Activated CD8-positive, alpha-beta memory T cell treated with anti-CD3 and anti-CD28 coated beads, Interleukin-2, amount 50 U/mL, for 24 hours (primary cell): ENCODE results near the gene SH3D21.

ENCODE experiments used
- DNase-seq: peaks from one replicate; pipeline ENCODE4 v3.0.0-alpha.2; 2020; ENCODE audit errors: extremely low read depth

The SH3D21 gene

GRCh38 chr1:36306210-36306901, at the start of gene SH3D21:
Gene SH3D21, plus strand, starts transcription at chr1:36306368. Its CDS starts 53 bp downstream, at chr1:36306421.
- DNase-seq, result no peak

GRCh38 chr1:36256558-36257374, 49.4 kb upstream of the SH3D21 start:
- no peak for DNase-seq

- no peak for DNase-seq
Measured at GRCh38 chr1:36257375-36257767, 48.8 kb upstream of the SH3D21 start.

- no peak for DNase-seq
Measured at GRCh38 chr1:36258960-36259344, 47.2 kb upstream of the SH3D21 start.

- DNase-seq, result no peak
Measured at GRCh38 chr1:36268981-36269380, 37.2 kb upstream of the SH3D21 start.

- no peak for DNase-seq
Measured at GRCh38 chr1:36269408-36269838, 36.7 kb upstream of the SH3D21 start.

- DNase-seq, result no peak
Measured at GRCh38 chr1:36273024-36273423, 33.1 kb upstream of the SH3D21 start.

- DNase-seq, result no peak
Measured at GRCh38 chr1:36274201-36274600, 32.0 kb upstream of the SH3D21 start.

GRCh38 chr1:36276688-36277087, 29.5 kb upstream of the SH3D21 start:
- DNase-seq, result no peak

- DNase-seq, result no peak
Measured at GRCh38 chr1:36279110-36279788, 26.9 kb upstream of the SH3D21 start.

- DNase-seq, result no peak
Measured at GRCh38 chr1:36279789-36280296, 26.3 kb upstream of the SH3D21 start.

- DNase-seq, result no peak
Measured at GRCh38 chr1:36284061-36284460, 22.1 kb upstream of the SH3D21 start.

GRCh38 chr1:36284517-36284916, 21.7 kb upstream of the SH3D21 start:
- DNase-seq, result no peak

GRCh38 chr1:36285443-36286101, 20.6 kb upstream of the SH3D21 start:
- DNase-seq, result no peak

GRCh38 chr1:36286802-36287201, 19.4 kb upstream of the SH3D21 start:
- DNase-seq, result no peak

GRCh38 chr1:36287595-36287994, 18.6 kb upstream of the SH3D21 start:
- no peak for DNase-seq

- no peak for DNase-seq
Measured at GRCh38 chr1:36295390-36295789, 10.8 kb upstream of the SH3D21 start.

- DNase-seq, result no peak
Measured at GRCh38 chr1:36297062-36297461, 9.1 kb upstream of the SH3D21 start.

GRCh38 chr1:36298640-36299039, 7.5 kb upstream of the SH3D21 start:
- no peak for DNase-seq

- no peak for DNase-seq
Measured at GRCh38 chr1:36300526-36300925, 5.6 kb upstream of the SH3D21 start.

- DNase-seq, result no peak
Measured at GRCh38 chr1:36301220-36301619, 4.9 kb upstream of the SH3D21 start.

- no peak for DNase-seq
Measured at GRCh38 chr1:36303244-36303643, 2.9 kb upstream of the SH3D21 start.
